Measurements from ENCODE around the gene ANKRD24. TPM values are rescaled to one million over a fixed set of nuclear protein-coding genes. Genes with fewer than 3 reads are reported as not detected.

Gene ANKRD24
- total RNA-seq, 1 donor from 2014 or later = 1.1 TPM

DNA sequence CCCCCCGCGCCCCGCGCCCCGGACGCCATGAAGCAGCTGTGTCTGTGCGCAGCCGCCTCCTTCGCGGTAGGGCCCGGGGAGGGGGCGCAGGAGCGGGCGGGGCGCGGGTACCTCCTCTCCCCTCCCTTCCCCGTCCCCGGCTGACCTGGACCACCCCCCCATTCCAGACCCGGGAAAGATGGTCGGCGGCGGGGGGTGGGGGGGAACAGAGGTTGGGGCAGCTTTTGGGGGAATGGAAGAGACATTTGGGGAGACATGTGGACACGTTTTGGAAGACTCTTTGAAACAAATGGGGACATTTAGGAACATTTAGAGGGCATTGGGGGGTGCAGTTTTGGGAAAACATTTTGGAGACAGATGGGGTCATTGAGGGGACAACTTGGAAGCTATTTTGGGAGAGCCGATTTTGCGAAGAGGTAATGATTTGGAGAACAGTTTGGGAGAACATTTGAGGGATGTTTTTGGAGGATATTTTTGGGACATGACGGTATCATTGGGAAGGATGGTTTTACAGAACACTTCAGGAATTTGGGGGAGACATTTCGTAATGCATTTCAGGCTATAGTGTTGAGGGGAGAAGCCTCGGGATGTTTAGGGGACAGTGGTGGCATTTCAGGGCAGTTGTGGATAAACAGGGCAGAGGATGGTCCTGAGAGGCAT is 16.1 kb downstream of the ANKRD24 start:
- no peak for DNase-seq (ENCODE audit: extremely low spot score, unreplicated experiment)
- Mint-ChIP-seq H3K27me3 (peaks cover 83% of the 10 kb centered on the region), H3K27ac (peak overlapping the region; percentile 3), H3K4me1 (ENCODE audit: unreplicated experiment) (peaks cover 4% of the 10 kb centered on the region), H3K4me3 (peak overlapping the region; percentile 3), H3K36me3 (peaks cover 8% of the 10 kb centered on the region), H3K9me3 (peaks cover 5% of the 10 kb centered on the region)
- TF ChIP-seq, protein P1, sequence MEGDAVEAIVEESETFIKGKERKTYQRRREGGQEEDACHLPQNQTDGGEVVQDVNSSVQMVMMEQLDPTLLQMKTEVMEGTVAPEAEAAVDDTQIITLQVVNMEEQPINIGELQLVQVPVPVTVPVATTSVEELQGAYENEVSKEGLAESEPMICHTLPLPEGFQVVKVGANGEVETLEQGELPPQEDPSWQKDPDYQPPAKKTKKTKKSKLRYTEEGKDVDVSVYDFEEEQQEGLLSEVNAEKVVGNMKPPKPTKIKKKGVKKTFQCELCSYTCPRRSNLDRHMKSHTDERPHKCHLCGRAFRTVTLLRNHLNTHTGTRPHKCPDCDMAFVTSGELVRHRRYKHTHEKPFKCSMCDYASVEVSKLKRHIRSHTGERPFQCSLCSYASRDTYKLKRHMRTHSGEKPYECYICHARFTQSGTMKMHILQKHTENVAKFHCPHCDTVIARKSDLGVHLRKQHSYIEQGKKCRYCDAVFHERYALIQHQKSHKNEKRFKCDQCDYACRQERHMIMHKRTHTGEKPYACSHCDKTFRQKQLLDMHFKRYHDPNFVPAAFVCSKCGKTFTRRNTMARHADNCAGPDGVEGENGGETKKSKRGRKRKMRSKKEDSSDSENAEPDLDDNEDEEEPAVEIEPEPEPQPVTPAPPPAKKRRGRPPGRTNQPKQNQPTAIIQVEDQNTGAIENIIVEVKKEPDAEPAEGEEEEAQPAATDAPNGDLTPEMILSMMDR (conservative IDR thresholded peaks at IDR 0.05) = no peak

DNA sequence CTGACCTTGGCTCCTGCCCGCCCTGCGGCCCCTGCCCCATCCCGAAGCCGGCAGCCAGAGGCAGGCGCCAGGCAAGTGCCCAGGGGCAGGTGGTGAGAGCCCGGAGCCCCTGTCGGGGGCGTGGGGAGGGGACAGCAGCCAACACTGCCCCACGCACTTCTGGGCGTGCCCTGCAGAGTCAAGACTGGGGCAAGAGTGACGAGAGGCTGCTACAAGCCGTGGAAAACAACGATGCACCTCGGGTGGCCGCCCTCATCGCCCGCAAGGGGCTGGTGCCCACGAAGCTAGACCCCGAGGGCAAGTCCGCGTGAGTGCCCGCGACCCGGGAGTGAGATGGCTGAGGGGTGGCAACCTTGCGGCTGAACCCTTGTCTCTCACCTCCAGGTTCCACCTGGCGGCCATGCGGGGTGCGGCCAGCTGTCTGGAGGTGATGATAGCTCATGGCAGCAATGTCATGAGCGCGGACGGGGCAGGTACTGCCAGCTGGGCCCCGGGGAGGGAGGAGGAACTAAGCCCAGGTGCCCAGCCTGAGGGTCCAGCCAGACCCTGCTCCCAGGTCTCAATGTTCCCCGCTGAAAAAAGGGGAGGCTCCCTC is 17.3 kb downstream of the ANKRD24 start:
- Mint-ChIP-seq H3K27me3 (peaks cover 79% of the 10 kb centered on the region), H3K4me1 (ENCODE audit: unreplicated experiment) (peaks cover 9% of the 10 kb centered on the region), H3K9me3 (peaks cover 5% of the 10 kb centered on the region), H3K27ac (no peak overlapping the region), H3K36me3 (peaks cover 8% of the 10 kb centered on the region), H3K4me3 (no peak overlapping the region)
- TF ChIP-seq, protein P1 (conservative IDR thresholded peaks at IDR 0.05) = peak; percentile 19
- DNase-seq (ENCODE audit: extremely low spot score, unreplicated experiment) = no peak

DNA sequence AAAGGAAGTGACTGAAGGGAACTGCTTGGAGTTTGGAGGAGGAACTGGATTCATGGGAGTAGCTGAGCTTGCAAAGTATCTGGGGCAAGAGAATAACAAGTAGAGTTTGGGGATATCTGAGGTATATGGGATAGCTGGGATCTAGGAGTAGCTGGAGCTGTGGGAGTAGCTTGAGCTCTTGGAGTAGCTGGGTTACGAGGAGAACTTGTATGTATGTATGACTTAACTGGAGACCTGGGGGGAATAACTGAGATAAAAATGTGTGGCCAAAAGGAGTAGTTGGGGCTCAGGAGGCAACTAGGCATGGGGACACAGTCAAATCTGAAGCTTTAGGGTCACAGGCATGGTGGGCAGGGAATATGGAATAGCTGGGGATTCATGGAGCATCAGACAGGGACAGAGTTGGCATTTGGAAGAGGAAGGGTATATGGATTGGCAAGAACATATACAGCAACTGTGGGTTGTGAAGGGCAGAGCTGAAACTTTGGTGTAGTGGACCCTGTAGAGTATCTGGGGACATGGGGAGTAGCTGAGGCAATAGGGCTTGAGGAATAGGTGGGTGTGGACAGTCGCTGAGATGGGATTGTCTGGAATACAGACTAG is 18.6 kb downstream of the ANKRD24 start:
- Mint-ChIP-seq H3K27ac (no peak overlapping the region), H3K36me3 (peaks cover 8% of the 10 kb centered on the region), H3K9me3 (peaks cover 5% of the 10 kb centered on the region), H3K4me1 (ENCODE audit: unreplicated experiment) (peaks cover 9% of the 10 kb centered on the region), H3K4me3 (no peak overlapping the region), H3K27me3 (peaks cover 67% of the 10 kb centered on the region)
- no peak for DNase-seq (ENCODE audit: extremely low spot score, unreplicated experiment)
- TF ChIP-seq, protein P1 (conservative IDR thresholded peaks at IDR 0.05) = no peak

DNA sequence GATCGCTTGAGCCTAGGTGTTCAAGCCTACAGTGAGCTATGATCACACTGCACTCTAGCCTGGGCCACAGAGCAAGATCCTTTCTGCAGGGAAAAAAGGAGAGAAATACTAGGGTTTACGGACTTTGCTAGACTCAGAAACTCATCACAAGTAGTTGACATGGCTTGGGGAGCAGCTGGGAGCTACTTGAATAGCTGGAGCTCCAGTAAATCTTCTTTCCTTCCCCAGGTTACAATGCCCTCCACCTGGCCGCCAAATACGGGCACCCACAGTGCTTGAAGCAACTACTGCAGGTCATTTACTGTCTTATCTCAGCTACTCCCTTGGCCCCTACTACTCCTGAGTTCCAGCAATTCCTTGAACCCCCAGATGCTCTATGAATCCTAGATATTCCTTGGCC is 19.3 kb downstream of the ANKRD24 start:
- TF ChIP-seq, protein P1 (conservative IDR thresholded peaks at IDR 0.05) = no peak
- Mint-ChIP-seq H3K27ac (no peak overlapping the region), H3K27me3 (peaks cover 60% of the 10 kb centered on the region), H3K4me1 (ENCODE audit: unreplicated experiment) (peaks cover 9% of the 10 kb centered on the region), H3K36me3 (peaks cover 8% of the 10 kb centered on the region), H3K9me3 (peaks cover 5% of the 10 kb centered on the region), H3K4me3 (no peak overlapping the region)
- DNase-seq (ENCODE audit: extremely low spot score, unreplicated experiment) = no peak

DNA sequence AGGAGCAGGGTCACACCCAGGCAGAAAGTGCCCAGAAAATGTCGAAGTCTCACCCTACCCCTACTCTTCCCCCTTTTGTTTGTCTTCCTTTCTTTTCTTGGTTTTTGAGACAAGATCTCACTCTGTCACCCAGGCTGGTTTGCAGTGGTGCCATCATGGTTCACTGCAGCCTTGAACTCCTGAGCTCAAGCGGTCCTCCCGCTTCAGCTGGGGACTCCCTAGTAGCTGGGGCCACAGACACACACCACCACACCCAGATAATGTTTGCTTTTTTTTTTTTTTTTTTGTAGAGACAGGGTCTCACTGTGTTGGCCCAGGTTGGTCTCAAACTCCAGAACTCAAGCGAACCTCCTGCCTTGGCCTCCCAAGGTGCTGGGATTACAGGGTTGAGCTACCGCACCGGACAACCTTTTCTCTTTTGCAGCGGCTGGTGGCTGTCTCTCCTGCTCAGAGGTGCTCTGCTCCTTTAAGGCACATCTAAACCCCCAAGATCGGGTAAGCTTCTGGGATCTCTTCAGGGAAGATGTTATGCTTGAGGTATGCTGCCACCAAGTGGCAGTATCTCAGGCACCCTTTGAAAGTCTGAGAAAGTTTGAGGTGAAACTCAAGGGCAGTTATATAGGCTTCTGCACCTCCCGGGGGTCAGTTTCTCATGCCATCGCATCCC is 24.5 kb downstream of the ANKRD24 start:
- peaks cover 19% of the 10 kb centered on the region for H3K27me3 Mint-ChIP-seq
- DNase-seq (ENCODE audit: extremely low spot score, unreplicated experiment) = no peak
- H3K9me3 Mint-ChIP-seq = no peaks in the 10 kb centered on the region
- TF ChIP-seq, protein P1 (conservative IDR thresholded peaks at IDR 0.05) = peak; percentile 26
- no peak overlapping the region for H3K27ac Mint-ChIP-seq
- H3K4me3 Mint-ChIP-seq = no peak overlapping the region
- H3K36me3 Mint-ChIP-seq = no peaks in the 10 kb centered on the region
- peaks cover 5% of the 10 kb centered on the region for H3K4me1 Mint-ChIP-seq (ENCODE audit: unreplicated experiment)

Data from type B pancreatic cell (in vitro differentiated cells).